ENCODE data around the gene NKAIN2.
A peak's percentile ranks its signal among the peaks of the same experiment; 100 is the strongest.

NKAIN2 gene

GRCh38 chr6:124040655-124041054 lies 237.0 kb downstream of the NKAIN2 start:
- no peak for DNase-seq

GRCh38 chr6:124052120-124052519 lies 248.5 kb downstream of the NKAIN2 start:
- DNase-seq: no peak

- DNase-seq: no peak
Observed at GRCh38 chr6:124053315-124053714, 249.7 kb downstream of the NKAIN2 start.

- DNase-seq: no peak
Observed at GRCh38 chr6:124054034-124054433, 250.4 kb downstream of the NKAIN2 start.

- no peak for DNase-seq
Observed at GRCh38 chr6:124055395-124055794, 251.7 kb downstream of the NKAIN2 start.

GRCh38 chr6:124055963-124056362 lies 252.3 kb downstream of the NKAIN2 start:
- DNase-seq: no peak

GRCh38 chr6:124056407-124057334 lies 253.0 kb downstream of the NKAIN2 start:
- no peak for DNase-seq

- no peak for DNase-seq
Observed at GRCh38 chr6:124057461-124057860, 253.8 kb downstream of the NKAIN2 start.

- DNase-seq: no peak
Observed at GRCh38 chr6:124064317-124065113, 260.9 kb downstream of the NKAIN2 start.

- no peak for DNase-seq
Observed at GRCh38 chr6:124066269-124066668, 262.6 kb downstream of the NKAIN2 start.

- no peak for DNase-seq
Observed at GRCh38 chr6:124066946-124067552, 263.4 kb downstream of the NKAIN2 start.

- no peak for DNase-seq
Observed at GRCh38 chr6:124069230-124069950, 265.7 kb downstream of the NKAIN2 start.

GRCh38 chr6:124073021-124073420 lies 269.4 kb downstream of the NKAIN2 start:
- DNase-seq: no peak

- no peak for DNase-seq
Observed at GRCh38 chr6:124073820-124074587, 270.3 kb downstream of the NKAIN2 start.

GRCh38 chr6:124074606-124075005 lies 270.9 kb downstream of the NKAIN2 start:
- no peak for DNase-seq

GRCh38 chr6:124076336-124077048 lies 272.8 kb downstream of the NKAIN2 start:
- DNase-seq: peak; percentile 17

- DNase-seq: no peak
Observed at GRCh38 chr6:124078169-124078568, 274.5 kb downstream of the NKAIN2 start.

- no peak for DNase-seq
Observed at GRCh38 chr6:124080483-124080882, 276.8 kb downstream of the NKAIN2 start.

- no peak for DNase-seq
Observed at GRCh38 chr6:124090491-124090890, 286.8 kb downstream of the NKAIN2 start.

GRCh38 chr6:124099520-124099919 lies 295.9 kb downstream of the NKAIN2 start:
- DNase-seq: no peak

- DNase-seq: no peak
Observed at GRCh38 chr6:124110514-124110913, 306.8 kb downstream of the NKAIN2 start.

Data from NCI-H2227 treated with DMSO at 0.1 percent for 48 hours (cell line).